OCI-LY3 (cell line): ENCODE results near the gene MRPL38.

Experiments used
- CTCF ChIP-seq: fragments of 200-600, 300-600 bp; sonication (generic); IDR thresholded peaks from 2 replicates; pipeline ENCODE4 v1.5.1; 2014; ENCODE audit warnings: antibody characterized with exemption, low read length, low read depth
- EZH2phosphoT487 ChIP-seq: fragments of 200-600 bp; shearing (Covaris generic); IDR thresholded peaks from 2 replicates; pipeline ENCODE4 v1.6.1; 2018; ENCODE audit warnings: antibody characterized with exemption, mixed run types, low read depth

GRCh38 chr17:75896415-75897159 lies 8.1 kb downstream of the MRPL38 start, which contains the start of gene TRIM65:
- no peak for TF ChIP-seq CTCF
- TF ChIP-seq EZH2phosphoT487 = no peak
